T-helper 2 cell treated with Interferon-gamma antibody and Interleukin-4, amounts not matched to agents 5 μg/mL and 100 μg/mL, for 36 hours (primary cell): Measurements from ENCODE around the gene CHRNA4.

Experiments used
- DNase-seq: peaks from one replicate; pipeline ENCODE4 v3.0.0; 2021; ENCODE audit warnings: low spot score
- H3K27ac Mint-ChIP-seq: one replicate; pipeline ENCODE4 v1.8.0; 2021; ENCODE audit warnings: mild to moderate bottlenecking, mixed read lengths
- H3K27me3 Mint-ChIP-seq: one replicate; pipeline ENCODE4 v1.8.0; 2021; ENCODE audit warnings: low read depth, mixed read lengths
- H3K36me3 Mint-ChIP-seq: one replicate; pipeline ENCODE4 v1.8.0; 2021; ENCODE audit warnings: low read depth, mixed read lengths
- H3K4me1 Mint-ChIP-seq: one replicate; pipeline ENCODE4 v1.8.0; 2021; ENCODE audit warnings: low read depth, mixed read lengths
- H3K4me3 Mint-ChIP-seq: one replicate; pipeline ENCODE4 v1.8.0; 2022; ENCODE audit warnings: mild to moderate bottlenecking, moderate library complexity, mixed read lengths
- H3K9me3 Mint-ChIP-seq: one replicate; pipeline ENCODE4 v1.8.0; 2021; ENCODE audit warnings: mixed read lengths

The CHRNA4 gene

GRCh38 chr20:63357921-63358905, 2.9 kb downstream of the CHRNA4 start:
- H3K9me3 Mint-ChIP-seq: no peaks in the 10 kb centered on the region
- no peaks in the 10 kb centered on the region for H3K4me1 Mint-ChIP-seq
- no peak overlapping the region for H3K27ac Mint-ChIP-seq
- DNase-seq: no peak
- no peak overlapping the region for H3K4me3 Mint-ChIP-seq
- H3K36me3 Mint-ChIP-seq: no peaks in the 10 kb centered on the region
- peaks cover 12% of the 10 kb centered on the region for H3K27me3 Mint-ChIP-seq

GRCh38 chr20:63356931-63357879, 3.9 kb downstream of the CHRNA4 start:
- no peaks in the 10 kb centered on the region for H3K36me3 Mint-ChIP-seq
- H3K27me3 Mint-ChIP-seq: peaks cover 4% of the 10 kb centered on the region
- H3K4me1 Mint-ChIP-seq: no peaks in the 10 kb centered on the region
- no peak for DNase-seq
- no peak overlapping the region for H3K27ac Mint-ChIP-seq
- no peaks in the 10 kb centered on the region for H3K9me3 Mint-ChIP-seq
- H3K4me3 Mint-ChIP-seq: no peak overlapping the region

- peaks cover 4% of the 10 kb centered on the region for H3K27me3 Mint-ChIP-seq
- H3K4me1 Mint-ChIP-seq: no peaks in the 10 kb centered on the region
- no peak overlapping the region for H3K27ac Mint-ChIP-seq
- no peaks in the 10 kb centered on the region for H3K36me3 Mint-ChIP-seq
- DNase-seq: no peak
- H3K9me3 Mint-ChIP-seq: no peaks in the 10 kb centered on the region
- no peak overlapping the region for H3K4me3 Mint-ChIP-seq
These were observed 4.6 kb downstream of the CHRNA4 start for GRCh38 chr20:63356511-63356910.

- DNase-seq: no peak
- Mint-ChIP-seq H3K36me3 (no peaks in the 10 kb centered on the region), H3K4me1 (no peaks in the 10 kb centered on the region), H3K9me3 (peaks cover under 1% of the 10 kb centered on the region), H3K27me3 (peaks cover 4% of the 10 kb centered on the region), H3K27ac (no peak overlapping the region), H3K4me3 (no peak overlapping the region)
These were observed 5.3 kb downstream of the CHRNA4 start for GRCh38 chr20:63355781-63356295.

- no peaks in the 10 kb centered on the region for H3K36me3 Mint-ChIP-seq
- no peaks in the 10 kb centered on the region for H3K4me1 Mint-ChIP-seq
- H3K4me3 Mint-ChIP-seq: no peak overlapping the region
- H3K27me3 Mint-ChIP-seq: no peaks in the 10 kb centered on the region
- H3K27ac Mint-ChIP-seq: no peak overlapping the region
- no peak for DNase-seq
- H3K9me3 Mint-ChIP-seq: peaks cover 8% of the 10 kb centered on the region
These were observed 6.4 kb downstream of the CHRNA4 start for GRCh38 chr20:63354636-63355350.

- no peaks in the 10 kb centered on the region for H3K4me1 Mint-ChIP-seq
- H3K27me3 Mint-ChIP-seq: no peaks in the 10 kb centered on the region
- H3K9me3 Mint-ChIP-seq: peaks cover 8% of the 10 kb centered on the region
- no peak for DNase-seq
- H3K36me3 Mint-ChIP-seq: no peaks in the 10 kb centered on the region
- no peak overlapping the region for H3K4me3 Mint-ChIP-seq
- H3K27ac Mint-ChIP-seq: no peak overlapping the region
These were observed 8.3 kb downstream of the CHRNA4 start for GRCh38 chr20:63352811-63353221.

- H3K4me1 Mint-ChIP-seq: no peaks in the 10 kb centered on the region
- no peak overlapping the region for H3K4me3 Mint-ChIP-seq
- H3K27ac Mint-ChIP-seq: no peak overlapping the region
- peaks cover 8% of the 10 kb centered on the region for H3K9me3 Mint-ChIP-seq
- no peak for DNase-seq
- no peaks in the 10 kb centered on the region for H3K27me3 Mint-ChIP-seq
- no peaks in the 10 kb centered on the region for H3K36me3 Mint-ChIP-seq
These were observed 9.1 kb downstream of the CHRNA4 start for GRCh38 chr20:63351811-63352591.

- H3K27me3 Mint-ChIP-seq: no peaks in the 10 kb centered on the region
- no peaks in the 10 kb centered on the region for H3K36me3 Mint-ChIP-seq
- no peak overlapping the region for H3K4me3 Mint-ChIP-seq
- H3K9me3 Mint-ChIP-seq: peaks cover 8% of the 10 kb centered on the region
- H3K27ac Mint-ChIP-seq: no peak overlapping the region
- DNase-seq: no peak
- no peaks in the 10 kb centered on the region for H3K4me1 Mint-ChIP-seq
These were observed 9.8 kb downstream of the CHRNA4 start for GRCh38 chr20:63351326-63351700.

- H3K27ac Mint-ChIP-seq: no peak overlapping the region
- H3K36me3 Mint-ChIP-seq: no peaks in the 10 kb centered on the region
These were observed 10.4 kb downstream of the CHRNA4 start for GRCh38 chr20:63350597-63351325.

GRCh38 chr20:63350196-63350595, 11.0 kb downstream of the CHRNA4 start:
- H3K9me3 Mint-ChIP-seq: peaks cover 8% of the 10 kb centered on the region
- no peaks in the 10 kb centered on the region for H3K4me1 Mint-ChIP-seq
- no peak overlapping the region for H3K27ac Mint-ChIP-seq
- H3K27me3 Mint-ChIP-seq: no peaks in the 10 kb centered on the region
- no peak for DNase-seq
- no peaks in the 10 kb centered on the region for H3K36me3 Mint-ChIP-seq
- no peak overlapping the region for H3K4me3 Mint-ChIP-seq

More at GRCh38 chr20:63350597-63351325, 10.4 kb downstream of the CHRNA4 start:
- Mint-ChIP-seq H3K4me3 (no peak overlapping the region), H3K27me3 (no peaks in the 10 kb centered on the region), H3K9me3 (peaks cover 8% of the 10 kb centered on the region), H3K4me1 (no peaks in the 10 kb centered on the region)
- DNase-seq: no peak

- no peaks in the 10 kb centered on the region for H3K36me3 Mint-ChIP-seq
- peaks cover 8% of the 10 kb centered on the region for H3K9me3 Mint-ChIP-seq
- no peak overlapping the region for H3K27ac Mint-ChIP-seq
- DNase-seq: no peak
- no peaks in the 10 kb centered on the region for H3K27me3 Mint-ChIP-seq
- H3K4me1 Mint-ChIP-seq: no peaks in the 10 kb centered on the region
- no peak overlapping the region for H3K4me3 Mint-ChIP-seq
These were observed 11.6 kb downstream of the CHRNA4 start for GRCh38 chr20:63349516-63349895.

- no peaks in the 10 kb centered on the region for H3K36me3 Mint-ChIP-seq
- H3K4me1 Mint-ChIP-seq: no peaks in the 10 kb centered on the region
- peaks cover 8% of the 10 kb centered on the region for H3K9me3 Mint-ChIP-seq
- H3K4me3 Mint-ChIP-seq: no peak overlapping the region
- H3K27ac Mint-ChIP-seq: no peak overlapping the region
- no peaks in the 10 kb centered on the region for H3K27me3 Mint-ChIP-seq
- DNase-seq: no peak
These were observed 12.2 kb downstream of the CHRNA4 start for GRCh38 chr20:63348828-63349515.
